Measurements from ENCODE around the gene ZBTB7B. TPM values are rescaled to one million over a fixed set of nuclear protein-coding genes. Genes with fewer than 3 reads are reported as not detected.

The ZBTB7B gene
- total and polyA plus RNA-seq, 9 of the 15 experiments (the other 6 are each of a cell fraction or from before 2014, with no cell fraction given): 0.04 to 46.5 (median 15.2) TPM

- TF ChIP-seq THRB (CRISPR knock-in tag; conservative IDR thresholded peaks at IDR 0.05) (0 out of 2 replicates have a peak, but pooled peaks have one; percentile 82), PYGO2 (tag; IDR thresholded peaks at IDR 0.05) (peak; percentile 47; the same call in 1 of the 2 replicates), NCOA1 (IDR thresholded peaks at IDR 0.05; ENCODE audit: low read depth) (no peak; the same call in 1 of the 2 replicates), TFAM (CRISPR knock-in tag; conservative IDR thresholded peaks at IDR 0.05) (no peak), FOXP1 (CRISPR knock-in tag; IDR thresholded peaks at IDR 0.05) (0 out of 2 replicates have a peak, but pooled peaks have one; percentile 25), LEF1 (IDR thresholded peaks at IDR 0.05) (peak; percentile 58; the same call in 1 of the 2 replicates), E2F6 (IDR thresholded peaks at IDR 0.05; ENCODE audit: borderline replicate concordance in 1 of 2, extremely low read depth in 1 of 2, insufficient read depth in 1 of 2, insufficient read length in 1 of 2, low read depth in 1 of 2, low read length in 1 of 2, poor library complexity in 1 of 2, severe bottlenecking in 1 of 2) (peak; percentile 94 to 97), XRCC5 (IDR thresholded peaks at IDR 0.05; ENCODE audit: low read depth, low read length) (no peak), E2F4 (CRISPR knock-in tag; IDR thresholded peaks at IDR 0.05; ENCODE audit: low read depth) (peak; percentile 85), NFRKB (IDR thresholded peaks at IDR 0.05; ENCODE audit: low read depth) (peak; percentile 68), HNRNPLL (IDR thresholded peaks at IDR 0.05; ENCODE audit: low read depth, low read length, poor library complexity, severe bottlenecking) (peak; percentile 26), ZNF584 (CRISPR knock-in tag; IDR thresholded peaks at IDR 0.05; ENCODE audit: low read depth) (no peak), OTX1 (CRISPR knock-in tag; IDR thresholded peaks at IDR 0.05) (peak; percentile 90), RFX7 (CRISPR knock-in tag; IDR thresholded peaks at IDR 0.05) (no peak), ZFP91 (CRISPR knock-in tag; IDR thresholded peaks at IDR 0.05) (no peak), ZNF384 (IDR thresholded peaks at IDR 0.05; ENCODE audit: low read depth, low read length) (no peak), CREM (IDR thresholded peaks at IDR 0.05; ENCODE audit: low read depth) (peak; percentile 73), ZNF274 (IDR thresholded peaks at IDR 0.05; ENCODE audit: borderline replicate concordance, low read depth, low read length) (no peak), TSC22D4 (tag; IDR thresholded peaks at IDR 0.05) (no peak), USF2 (CRISPR knock-in tag; IDR thresholded peaks at IDR 0.05) (peak; percentile 92), MTA3 (IDR thresholded peaks at IDR 0.05; ENCODE audit: borderline replicate concordance) (peak; percentile 98)
Measured at GRCh38 chr1:154982897-154983648, 19.5 kb upstream of the ZBTB7B start, which contains the start of gene FLAD1 (continued).

All from K562 (cell line).